Upper lobe of left lung (tissue), 6 donors: ENCODE results near the gene RNF215. TPM values are rescaled to one million over a fixed set of nuclear protein-coding genes. Genes with fewer than 3 reads are reported as not detected.

Experiments used
- ATAC-seq, 2 donors: fragments of 200-7000 bp; cut with Tn5 transposase; one replicate each; pipeline ENCODE4 v1.9.1; 2022; ENCODE audit warnings: mild to moderate bottlenecking in 2 of 2, moderate library complexity in 2 of 2; ENCODE audit not compliant: low FRiP score in 2 of 2
- DNase-seq, 2 donors: peaks; one replicate each; pipeline ENCODE4 v3.0.0-alpha.2; 2019 to 2020
- H3K27ac ChIP-seq, 4 donors: fragments of 200-600 bp; sonication (generic); one replicate each; pipeline ENCODE4 v1.5.1; 2016 to 2019
- H3K27me3 ChIP-seq, 4 donors: fragments of 200-600 bp; sonication (generic); one replicate each; pipeline ENCODE4 v1.5.1; 2017 to 2019
- H3K36me3 ChIP-seq, 4 donors: fragments of 200-600 bp; sonication (generic); one replicate each; pipeline ENCODE4 v1.5.1; 2016 to 2019
- H3K4me1 ChIP-seq, 4 donors: fragments of 200-600 bp; sonication (generic); one replicate each; pipeline ENCODE4 v1.5.1; 2018 to 2019
- H3K4me3 ChIP-seq, 4 donors: fragments of 200-600 bp; sonication (generic); one replicate each; pipeline ENCODE4 v1.5.1; 2017 to 2019; ENCODE audit warnings: mild to moderate bottlenecking in 2 of 4, moderate library complexity in 1 of 4
- H3K9me3 ChIP-seq, 4 donors: fragments of 200-600 bp; sonication (generic); one replicate each; pipeline ENCODE4 v1.5.1; 2018 to 2019
- EP300 ChIP-seq, 4 donors: sonication (generic); formaldehyde crosslinking; IDR thresholded peaks; one replicate each; pipeline ENCODE4 v1.5.1; 2017; ENCODE audit warnings: antibody characterized with exemption in 4 of 4, control low read depth in 2 of 4
- POLR2A ChIP-seq, 4 donors: fragments of 450-650 bp; IDR thresholded peaks; one replicate each; pipeline ENCODE4 v1.5.1; 2016 to 2017; ENCODE audit warnings: antibody characterized with exemption in 4 of 4, mild to moderate bottlenecking in 2 of 4
- POLR2AphosphoS5 ChIP-seq, 2 donors: sonication (generic); formaldehyde crosslinking; IDR thresholded peaks; one replicate each; pipeline ENCODE4 v1.5.1; 2017; ENCODE audit warnings: antibody characterized with exemption in 2 of 2
- WGBS, 2 donors: methylation state at CpG; one replicate each; pipeline ENCODE4 v1.1.5; 2017 to 2018; 5-methylcytosine and 5-hydroxymethylcytosine counted together
- total RNA-seq, 6 donors: library from RNA; depleted of rRNA in 4 of 6; stranded (reverse); fragments of >200 nt in 4 of 6; gene quantifications; one replicate each; pipeline versions ENCODE4 v1.1.0 to v1.2.1, GENCODE V29; 2016 to 2021
- TF ChIP-seq, protein P1 (sequence below), 6 experiments: fragments of 450-650 bp in 4 of 6; fragments of 200-600 bp in 2 of 6; sonication (generic) in 2 of 6; IDR thresholded peaks; one replicate each; pipeline ENCODE4 v1.5.1; 2016 to 2019; ENCODE audit warnings: antibody characterized with exemption in 6 of 6
- donor health status: DM: no; HTN: no; CAD: no; lungs with moderate emphysema.
- donor health status: DM: no; HTN: yes; CAD: no; lungs with severe emphysema.

The RNF215 gene
- total RNA-seq, 6 donors from 2014 or later, result 9.3 to 30.3 (median 16.5) TPM

DNA sequence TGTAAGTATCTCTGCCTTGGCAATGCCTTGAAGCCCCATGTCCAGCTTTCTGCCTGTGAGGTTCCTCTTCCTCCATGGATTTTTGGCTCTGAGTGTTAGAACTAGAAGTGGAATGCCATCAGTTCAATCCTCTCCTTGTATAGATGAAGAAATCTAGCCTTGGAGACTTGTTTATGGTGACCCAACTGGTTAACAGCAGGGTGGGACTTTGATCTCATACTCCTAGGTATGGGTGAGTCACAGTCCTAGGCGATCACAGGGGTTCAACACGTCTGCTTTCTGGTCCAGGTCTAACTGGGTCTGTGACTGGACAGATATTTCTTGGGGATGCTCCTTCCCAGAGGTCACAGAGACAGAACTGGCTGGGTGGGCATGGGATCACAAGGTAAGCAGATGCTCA lies 29.2 kb upstream of the RNF215 start:
- Histone ChIP-seq H3K4me1 (peaks cover 0 to 8% (median 5%) of the 10 kb centered on the region in 4 donors), H3K27me3 (no peaks in the 10 kb centered on the region), H3K36me3 (peaks cover 9 to 55% (median 21%) of the 10 kb centered on the region in 4 donors), H3K4me3 (no peak overlapping the region), H3K9me3 (no peaks in the 10 kb centered on the region), H3K27ac (no peak overlapping the region)
- no peak for DNase-seq
- TF ChIP-seq, protein P1, sequence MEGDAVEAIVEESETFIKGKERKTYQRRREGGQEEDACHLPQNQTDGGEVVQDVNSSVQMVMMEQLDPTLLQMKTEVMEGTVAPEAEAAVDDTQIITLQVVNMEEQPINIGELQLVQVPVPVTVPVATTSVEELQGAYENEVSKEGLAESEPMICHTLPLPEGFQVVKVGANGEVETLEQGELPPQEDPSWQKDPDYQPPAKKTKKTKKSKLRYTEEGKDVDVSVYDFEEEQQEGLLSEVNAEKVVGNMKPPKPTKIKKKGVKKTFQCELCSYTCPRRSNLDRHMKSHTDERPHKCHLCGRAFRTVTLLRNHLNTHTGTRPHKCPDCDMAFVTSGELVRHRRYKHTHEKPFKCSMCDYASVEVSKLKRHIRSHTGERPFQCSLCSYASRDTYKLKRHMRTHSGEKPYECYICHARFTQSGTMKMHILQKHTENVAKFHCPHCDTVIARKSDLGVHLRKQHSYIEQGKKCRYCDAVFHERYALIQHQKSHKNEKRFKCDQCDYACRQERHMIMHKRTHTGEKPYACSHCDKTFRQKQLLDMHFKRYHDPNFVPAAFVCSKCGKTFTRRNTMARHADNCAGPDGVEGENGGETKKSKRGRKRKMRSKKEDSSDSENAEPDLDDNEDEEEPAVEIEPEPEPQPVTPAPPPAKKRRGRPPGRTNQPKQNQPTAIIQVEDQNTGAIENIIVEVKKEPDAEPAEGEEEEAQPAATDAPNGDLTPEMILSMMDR (IDR thresholded peaks at IDR 0.05), result no peak
- TF ChIP-seq EP300 (IDR thresholded peaks at IDR 0.05) (no peak), POLR2A (IDR thresholded peaks at IDR 0.05) (no peak), POLR2AphosphoS5 (IDR thresholded peaks at IDR 0.05) (no peak)
- WGBS, 2 donors, result 84 to 86% methylated on average over 2 of the region's 2 CpGs
- no peak for ATAC-seq

DNA sequence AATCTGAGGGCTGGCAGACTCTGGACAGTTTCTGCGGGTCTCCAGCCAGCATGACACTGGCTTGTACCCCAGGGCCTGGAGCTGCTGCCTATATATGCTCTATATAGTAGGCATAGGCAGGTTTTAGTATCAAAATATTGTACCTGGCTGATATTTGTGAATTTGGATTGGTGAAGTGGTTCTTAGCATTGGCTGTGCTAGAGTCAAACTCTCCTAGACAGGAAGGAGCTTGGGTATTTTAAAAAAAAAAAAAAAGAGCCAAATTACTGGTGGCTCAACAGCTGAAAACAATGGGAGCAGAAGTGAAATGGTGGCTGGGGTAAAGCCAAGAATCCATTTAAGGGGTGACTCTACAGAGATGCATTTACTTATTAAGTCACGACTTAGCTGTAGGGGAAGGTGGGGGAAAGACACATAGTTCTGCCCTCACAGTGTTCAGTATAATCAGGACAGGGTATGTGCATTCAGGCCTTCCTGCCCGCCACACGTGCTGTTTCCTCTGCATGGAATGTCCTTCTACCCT lies 27.4 kb upstream of the RNF215 start:
- Histone ChIP-seq H3K27ac (no peak overlapping the region), H3K27me3 (no peaks in the 10 kb centered on the region), H3K9me3 (no peaks in the 10 kb centered on the region), H3K4me1 (no peaks in the 10 kb centered on the region), H3K4me3 (no peak overlapping the region), H3K36me3 (peaks cover 9 to 72% (median 29%) of the 10 kb centered on the region in 4 donors)
- TF ChIP-seq, protein P1 (IDR thresholded peaks at IDR 0.05), result no peak
- TF ChIP-seq POLR2AphosphoS5 (IDR thresholded peaks at IDR 0.05) (no peak), POLR2A (IDR thresholded peaks at IDR 0.05) (no peak), EP300 (IDR thresholded peaks at IDR 0.05) (no peak)
- DNase-seq (no peak), ATAC-seq (no peak)
- 87 to 93% methylated on average over 4 of the region's 4 CpGs for WGBS, 2 donors

DNA sequence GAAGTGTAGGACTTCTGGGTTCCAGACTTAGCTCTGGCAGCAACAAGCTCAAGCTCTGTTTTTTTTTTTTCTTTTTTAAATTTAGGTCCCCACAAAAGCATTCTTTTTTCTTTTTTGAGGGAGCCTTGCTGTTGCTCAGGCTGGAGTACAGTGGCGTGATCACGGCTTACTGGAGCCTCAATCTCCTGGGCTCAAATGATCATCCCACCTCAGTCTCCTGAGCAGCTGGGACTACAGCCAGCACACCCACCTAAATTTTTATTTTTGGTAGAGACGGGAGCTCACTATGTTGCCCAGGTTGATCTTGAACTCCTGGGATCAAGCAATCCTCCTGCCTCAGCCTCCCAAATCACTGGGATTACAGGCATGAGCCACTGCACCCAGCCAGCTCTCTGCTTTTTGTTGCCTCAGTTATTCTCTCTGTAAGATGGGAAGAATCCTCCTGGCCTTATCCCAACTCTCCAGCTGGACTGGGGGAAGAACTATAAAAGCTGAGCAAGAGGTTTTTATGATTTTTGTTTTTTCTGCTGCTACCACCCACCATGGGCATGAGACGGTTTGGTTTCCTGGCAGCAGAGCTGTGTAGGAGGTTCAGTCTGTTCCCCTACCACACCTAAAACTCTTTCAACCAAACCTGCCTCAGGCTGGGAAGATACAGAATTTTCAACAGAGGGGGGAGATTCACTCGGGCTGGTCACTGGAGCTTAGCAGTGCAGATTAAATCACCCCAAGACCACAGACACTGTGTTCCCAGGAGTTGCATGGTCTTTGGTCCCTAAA lies 26.7 kb upstream of the RNF215 start:
- Histone ChIP-seq H3K9me3 (no peaks in the 10 kb centered on the region), H3K27me3 (no peaks in the 10 kb centered on the region), H3K4me1 (no peaks in the 10 kb centered on the region), H3K36me3 (peaks cover 9 to 69% (median 28%) of the 10 kb centered on the region in 4 donors), H3K4me3 (no peak overlapping the region), H3K27ac (no peak overlapping the region)
- DNase-seq (no peak), ATAC-seq (no peak)
- WGBS, 2 donors, result 86 to 88% methylated on average over 5 of the region's 5 CpGs
- TF ChIP-seq, protein P1 (IDR thresholded peaks at IDR 0.05), result no peak
- no peak for TF ChIP-seq EP300 (IDR thresholded peaks at IDR 0.05)
- no peak for TF ChIP-seq POLR2AphosphoS5 (IDR thresholded peaks at IDR 0.05)

DNA sequence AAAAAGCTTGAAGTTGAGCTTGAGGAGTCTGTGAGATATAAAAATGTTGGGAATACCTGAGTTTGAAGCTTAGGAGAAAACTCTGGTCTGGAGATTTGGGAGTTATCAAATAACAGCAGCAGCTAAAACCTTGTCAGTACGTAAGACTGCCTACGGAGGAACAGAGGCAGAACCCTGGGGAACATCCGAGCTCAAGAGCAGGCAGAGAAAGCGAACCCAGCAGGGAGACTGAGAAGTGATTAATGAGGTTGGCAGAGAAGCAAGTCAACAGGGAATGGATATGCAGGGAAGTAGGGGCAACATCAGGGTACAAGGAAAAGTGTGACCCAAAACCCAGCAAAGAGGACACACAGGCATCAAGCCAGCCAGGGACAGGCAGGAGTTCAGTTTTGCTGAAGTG lies 25.8 kb upstream of the RNF215 start:
- Histone ChIP-seq H3K27me3 (no peaks in the 10 kb centered on the region), H3K27ac (no peak overlapping the region), H3K9me3 (no peaks in the 10 kb centered on the region), H3K36me3 (peaks cover 8 to 66% (median 24%) of the 10 kb centered on the region in 4 donors), H3K4me1 (no peaks in the 10 kb centered on the region), H3K4me3 (no peak overlapping the region)
- TF ChIP-seq, protein P1 (IDR thresholded peaks at IDR 0.05), result no peak
- no peak for TF ChIP-seq POLR2A (IDR thresholded peaks at IDR 0.05)
- TF ChIP-seq POLR2AphosphoS5 (IDR thresholded peaks at IDR 0.05), result no peak
- TF ChIP-seq EP300 (IDR thresholded peaks at IDR 0.05), result no peak
- DNase-seq (no peak), ATAC-seq (no peak)
- 85 to 88% methylated on average over 4 of the region's 4 CpGs for WGBS, 2 donors
